Esophagus muscularis mucosa (tissue), 3 donors: Measurements from ENCODE around the gene RPL27A.

Source experiments
- CTCF ChIP-seq, 3 experiments: fragments of 200-600 bp in 2 of 3; fragments of 450-650 bp in 1 of 3; sonication (generic) in 2 of 3; IDR thresholded peaks; one replicate each; pipeline ENCODE4 v1.5.1; 2017 to 2019; ENCODE audit warnings: antibody characterized with exemption in 3 of 3, mild to moderate bottlenecking in 2 of 3, moderate library complexity in 1 of 3
- POLR2A ChIP-seq: fragments of 450-650 bp; IDR thresholded peaks from one replicate; pipeline ENCODE4 v1.6.1; 2017; ENCODE audit warnings: antibody characterized with exemption, moderate library complexity, mild to moderate bottlenecking, low read depth
- POLR2AphosphoS5 ChIP-seq, 2 donors: sonication (generic); formaldehyde crosslinking; IDR thresholded peaks; one replicate each; pipeline ENCODE4 v1.6.1; 2017; ENCODE audit warnings: antibody characterized with exemption in 2 of 2

GRCh38 chr11:8706673-8707432 lies 24.3 kb downstream of the RPL27A start:
- no peak for TF ChIP-seq POLR2AphosphoS5 (IDR thresholded peaks at IDR 0.05)
- TF ChIP-seq CTCF (IDR thresholded peaks at IDR 0.05): no peak
- TF ChIP-seq POLR2A: no peak
